Activated naive CD8-positive, alpha-beta T cell treated with anti-CD3 and anti-CD28 coated beads, Interleukin-2, amount 10 ng/mL, durations not matched to agents 7 days and 5 days (primary cell): ENCODE measurements around the gene MLST8. TPM values are rescaled to one million over a fixed set of nuclear protein-coding genes. Genes with fewer than 3 reads are reported as not detected.

ENCODE experiments used
- ATAC-seq: fragments of 150-1000 bp; cut with Tn5 transposase; one replicate; pipeline ENCODE4 v1.10.0; 2021; ENCODE audit warnings: low read depth, moderate library complexity
- POLR2A ChIA-PET: fragments of 350-600 bp; sonication (Branson Sonifier 250); formaldehyde crosslinking; loops from one replicate; lab custom pipeline; 2021; ENCODE audit warnings: antibody characterized with exemption; lab: Charles Lee
- DNase-seq: peaks from one replicate; pipeline ENCODE4 v3.0.0; 2021
- H3K27ac Mint-ChIP-seq: one replicate; pipeline ENCODE4 v1.8.0; 2022; ENCODE audit warnings: mild to moderate bottlenecking, mixed read lengths
- H3K27me3 Mint-ChIP-seq: one replicate; pipeline ENCODE4 v1.8.0; 2022; ENCODE audit warnings: mild to moderate bottlenecking, moderate library complexity, mixed read lengths
- H3K36me3 Mint-ChIP-seq: one replicate; pipeline ENCODE4 v1.8.0; 2021; ENCODE audit warnings: mild to moderate bottlenecking, mixed read lengths
- H3K4me1 Mint-ChIP-seq: one replicate; pipeline ENCODE4 v1.8.0; 2021; ENCODE audit warnings: mixed read lengths
- H3K4me3 Mint-ChIP-seq: one replicate; pipeline ENCODE4 v1.8.0; 2022; ENCODE audit warnings: mild to moderate bottlenecking, moderate library complexity, mixed read lengths
- H3K9me3 Mint-ChIP-seq: one replicate; pipeline ENCODE4 v1.8.0; 2021; ENCODE audit warnings: mixed read lengths
- total RNA-seq, 2 experiments: library from RNA; stranded (reverse); gene quantifications; one replicate each; pipeline ENCODE4 v1.2.3, GENCODE V29; 2021

The MLST8 gene
- total RNA-seq, 2 experiments from 2014 or later: 32.1 to 33.1 TPM

GRCh38 chr16:2210009-2210332 is 4.7 kb downstream of the MLST8 start:
- Mint-ChIP-seq H3K27ac (no peak overlapping the region), H3K9me3 (no peaks in the 10 kb centered on the region), H3K4me1 (peaks cover 26% of the 10 kb centered on the region), H3K27me3 (no peaks in the 10 kb centered on the region), H3K36me3 (peaks cover 8% of the 10 kb centered on the region), H3K4me3 (no peak overlapping the region)
- ATAC-seq (no peak), DNase-seq (no peak)
- POLR2A ChIA-PET: no interaction called here

- H3K36me3 Mint-ChIP-seq: peaks cover 8% of the 10 kb centered on the region
- POLR2A ChIA-PET: interaction anchor here (1.2 kb wide), 1 partner anchor 56 kb away, joined by 4 read pairs; the partner anchor contains the start of gene TRAF7
- H3K4me3 Mint-ChIP-seq: no peak within 1 kb of the TSS
- no peaks in the 10 kb centered on the region for H3K9me3 Mint-ChIP-seq
- no peak for DNase-seq
- peaks cover 26% of the 10 kb centered on the region for H3K4me1 Mint-ChIP-seq
- H3K27ac Mint-ChIP-seq: no peak within 1 kb of the TSS
- no peaks in the 10 kb centered on the region for H3K27me3 Mint-ChIP-seq
- ATAC-seq: no peak
Observed at GRCh38 chr16:2210386-2211365, 5.4 kb downstream of the MLST8 start, which contains the start of gene BRICD5. Gene BRICD5, minus strand, starts transcription at chr16:2210863. Its CDS starts 30 bp downstream, at chr16:2210833.

DNA sequence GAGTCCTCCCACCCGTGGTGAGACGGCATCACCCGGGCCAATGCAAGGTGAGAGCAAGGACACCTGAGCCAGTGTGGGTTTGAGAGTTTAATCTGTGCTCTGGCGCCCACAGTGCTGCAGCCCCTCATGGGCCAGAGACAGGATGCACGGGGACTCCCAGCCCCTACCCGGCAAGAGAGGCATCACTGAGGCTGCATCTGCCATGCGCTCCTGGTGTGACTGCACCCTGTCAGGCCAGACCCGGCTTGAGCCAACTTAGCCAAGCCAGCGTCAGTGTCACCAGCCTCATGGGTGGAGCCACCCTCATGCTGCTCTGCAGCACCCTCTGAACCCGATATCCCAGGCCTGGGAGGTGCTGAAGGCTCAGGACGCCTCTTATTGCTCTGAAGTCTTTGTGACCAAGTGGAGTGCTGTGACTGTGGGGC is 6.7 kb downstream of the MLST8 start:
- Mint-ChIP-seq H3K27ac (no peak overlapping the region), H3K36me3 (peaks cover 6% of the 10 kb centered on the region), H3K27me3 (no peaks in the 10 kb centered on the region), H3K4me3 (no peak overlapping the region), H3K4me1 (peaks cover 24% of the 10 kb centered on the region), H3K9me3 (no peaks in the 10 kb centered on the region)
- ATAC-seq (no peak), DNase-seq (no peak)
- POLR2A ChIA-PET: no interaction called here

DNA sequence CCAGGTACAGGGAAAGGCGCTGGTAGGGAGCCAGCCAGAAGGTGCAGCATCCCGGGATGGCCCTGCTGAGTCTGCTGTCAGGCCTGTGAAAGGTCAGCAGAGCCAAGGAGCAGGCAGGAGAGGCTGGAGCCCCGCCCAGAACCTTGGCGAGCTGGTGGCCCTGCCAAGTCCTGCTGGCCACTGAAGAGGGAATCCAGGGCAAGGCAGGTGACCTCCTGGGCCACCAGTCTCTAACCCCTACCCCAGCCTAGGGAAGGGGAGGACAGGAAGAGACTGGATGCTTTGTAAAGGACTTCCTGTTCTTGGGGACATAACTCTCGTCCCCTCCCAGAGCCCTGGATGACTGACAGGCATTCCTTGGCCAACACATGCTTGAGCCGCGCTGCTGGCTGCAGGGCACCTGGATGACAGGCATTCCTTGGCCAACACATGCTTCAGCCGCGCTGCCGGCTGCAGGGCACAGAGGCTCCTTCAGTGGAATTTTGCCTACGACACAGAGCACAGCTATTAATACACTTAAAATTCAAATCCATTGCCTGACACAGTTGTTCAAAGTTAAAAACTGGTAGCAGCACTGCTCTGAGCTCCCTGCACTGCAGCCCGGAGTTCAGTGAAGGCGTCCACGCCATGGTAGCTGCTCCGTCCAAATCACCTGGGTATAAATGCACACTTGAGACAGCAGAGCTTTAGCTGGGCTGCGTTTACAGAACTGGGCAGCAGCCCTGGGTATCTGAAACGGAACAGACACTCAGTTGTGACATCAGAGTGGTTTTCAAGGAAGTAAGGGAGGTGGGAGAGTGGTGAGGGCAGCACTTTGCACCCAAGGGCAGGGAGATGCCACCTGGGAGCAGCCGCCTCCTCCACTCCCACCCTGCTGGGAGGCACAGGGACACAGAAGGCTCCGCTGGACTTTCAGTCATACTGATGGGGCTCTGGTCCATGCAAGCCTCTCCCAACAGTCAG is 7.4 kb downstream of the MLST8 start:
- POLR2A ChIA-PET: no interaction called here

GRCh38 chr16:2213817-2214718 is 8.8 kb downstream of the MLST8 start:
- Mint-ChIP-seq H3K27me3 (no peaks in the 10 kb centered on the region), H3K36me3 (peaks cover 2% of the 10 kb centered on the region), H3K27ac (peak overlapping the region; percentile 62), H3K4me1 (peaks cover 18% of the 10 kb centered on the region), H3K9me3 (no peaks in the 10 kb centered on the region), H3K4me3 (peak overlapping the region; percentile 84)
- DNase-seq (no peak), ATAC-seq (no peak)
- POLR2A ChIA-PET: interaction anchor here (0.6 to 2.7 kb wide), 12 partner anchors 8 to 318 kb away, joined by 3 to 32 read pairs (median 4); partner anchors contain the start of genes E4F1, ECI1, MLST8 and MSRB1

More for the DNA sequence above, 7.4 kb downstream of the MLST8 start:
- Mint-ChIP-seq H3K36me3 (peaks cover 2% of the 10 kb centered on the region), H3K4me1 (peaks cover 20% of the 10 kb centered on the region), H3K27me3 (no peaks in the 10 kb centered on the region), H3K4me3 (peak overlapping the region; percentile 84), H3K9me3 (no peaks in the 10 kb centered on the region), H3K27ac (no peak overlapping the region)
- ATAC-seq (no peak), DNase-seq (no peak)

DNA sequence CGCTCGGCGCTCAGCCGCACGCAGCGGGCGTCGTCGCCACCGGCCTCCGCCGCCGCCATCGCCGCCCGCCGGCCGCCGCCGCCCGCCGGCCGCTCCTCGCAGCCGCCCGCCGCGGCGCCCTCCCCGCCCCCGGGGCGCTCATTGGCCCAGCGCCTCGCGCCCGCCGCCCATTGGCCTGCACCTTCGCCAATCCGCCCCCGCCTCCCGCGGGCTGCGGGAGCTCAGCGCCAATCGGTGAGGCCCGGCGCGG is 9.4 kb downstream of the MLST8 start, which contains the start of gene PGP:
Gene PGP (minus strand): TSS at position 122 of the 250 bp plus-strand sequence. CDS start 63 bp downstream, at position 59.
- POLR2A ChIA-PET: interaction anchor here (0.5 to 2.7 kb wide), 13 partner anchors 9 to 358 kb away, joined by 3 to 32 read pairs (median 4); partner anchors contain the start of genes E4F1, ECI1, MLST8 and TRAF7
- peak; percentile 96 for ATAC-seq
- H3K36me3 Mint-ChIP-seq: peaks cover 2% of the 10 kb centered on the region
- no peaks in the 10 kb centered on the region for H3K27me3 Mint-ChIP-seq
- H3K4me3 Mint-ChIP-seq: peak within 1 kb of the TSS; percentile 84
- DNase-seq: peak; percentile 100
- no peaks in the 10 kb centered on the region for H3K9me3 Mint-ChIP-seq
- peaks cover 18% of the 10 kb centered on the region for H3K4me1 Mint-ChIP-seq
- H3K27ac Mint-ChIP-seq: peak within 1 kb of the TSS; percentile 82

GRCh38 chr16:2216330-2216729 is 11.1 kb downstream of the MLST8 start:
- peak overlapping the region; percentile 84 for H3K4me3 Mint-ChIP-seq

GRCh38 chr16:2223221-2223941 is 18.1 kb downstream of the MLST8 start, which contains the start of gene E4F1:
Gene E4F1, plus strand, starts transcription at chr16:2223591. Its CDS starts 23 bp downstream, at chr16:2223614.
- DNase-seq: peak; percentile 99
- ATAC-seq: peak; percentile 97
- Mint-ChIP-seq H3K27ac (peak within 1 kb of the TSS; percentile 78), H3K27me3 (no peaks in the 10 kb centered on the region), H3K4me3 (peak within 1 kb of the TSS; percentile 82), H3K9me3 (no peaks in the 10 kb centered on the region), H3K4me1 (peaks cover 14% of the 10 kb centered on the region), H3K36me3 (no peaks in the 10 kb centered on the region)
- POLR2A ChIA-PET: interaction anchor here (0.5 to 1.7 kb wide), 6 partner anchors 7 to 259 kb away, joined by 3 to 8 read pairs (median 3); partner anchors contain the start of genes DNASE1L2, ECI1, PGP and RPS2

More at GRCh38 chr16:2216330-2216729, 11.1 kb downstream of the MLST8 start:
- H3K4me1 Mint-ChIP-seq: peaks cover 18% of the 10 kb centered on the region
- no peaks in the 10 kb centered on the region for H3K36me3 Mint-ChIP-seq
- DNase-seq (no peak), ATAC-seq (no peak)
- no peaks in the 10 kb centered on the region for H3K27me3 Mint-ChIP-seq
- H3K9me3 Mint-ChIP-seq: no peaks in the 10 kb centered on the region
- H3K27ac Mint-ChIP-seq: no peak overlapping the region
- POLR2A ChIA-PET: interaction anchor here (0.8 to 2.7 kb wide), 3 partner anchors 10 to 61 kb away, joined by 3 to 32 read pairs (median 4); partner anchors contain the start of genes MLST8 and TRAF7

DNA sequence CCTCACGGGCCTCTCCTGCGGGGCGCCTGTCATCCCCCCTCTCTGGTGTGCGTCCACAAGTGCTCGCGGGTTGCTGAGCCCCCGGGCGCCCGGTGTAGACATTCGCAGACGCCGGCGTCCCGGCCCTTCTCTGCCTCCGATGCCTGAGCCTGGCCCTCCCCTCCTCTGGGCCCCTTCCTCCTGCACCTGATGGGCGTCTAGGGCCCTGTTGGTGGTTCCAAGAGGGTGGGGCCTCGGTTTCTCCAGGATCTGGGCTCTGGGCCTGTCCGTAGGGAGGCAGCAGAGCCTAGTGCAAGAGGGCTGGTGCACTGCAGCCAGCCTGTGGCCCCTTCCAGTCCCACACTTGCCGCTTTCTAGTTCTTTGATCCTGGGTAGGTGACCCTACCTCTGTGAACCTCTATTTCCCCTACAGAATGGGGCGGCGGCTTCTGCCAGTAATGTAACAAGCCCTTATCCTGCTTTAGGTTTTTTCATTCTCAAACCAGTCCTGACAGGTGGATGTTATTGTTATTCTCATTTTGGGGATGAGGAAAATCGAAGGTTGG is 18.8 kb downstream of the MLST8 start:
- Mint-ChIP-seq H3K4me1 (peaks cover 14% of the 10 kb centered on the region), H3K27me3 (no peaks in the 10 kb centered on the region), H3K9me3 (no peaks in the 10 kb centered on the region), H3K4me3 (peak overlapping the region; percentile 82), H3K27ac (peak overlapping the region; percentile 77), H3K36me3 (no peaks in the 10 kb centered on the region)
- no peak for DNase-seq
- POLR2A ChIA-PET: interaction anchor here (1.3 to 1.7 kb wide), 2 partner anchors 9 to 12 kb away, joined by 3 to 8 read pairs; partner anchors contain the start of genes DNASE1L2 and PGP
- peak; percentile 21 for ATAC-seq

DNA sequence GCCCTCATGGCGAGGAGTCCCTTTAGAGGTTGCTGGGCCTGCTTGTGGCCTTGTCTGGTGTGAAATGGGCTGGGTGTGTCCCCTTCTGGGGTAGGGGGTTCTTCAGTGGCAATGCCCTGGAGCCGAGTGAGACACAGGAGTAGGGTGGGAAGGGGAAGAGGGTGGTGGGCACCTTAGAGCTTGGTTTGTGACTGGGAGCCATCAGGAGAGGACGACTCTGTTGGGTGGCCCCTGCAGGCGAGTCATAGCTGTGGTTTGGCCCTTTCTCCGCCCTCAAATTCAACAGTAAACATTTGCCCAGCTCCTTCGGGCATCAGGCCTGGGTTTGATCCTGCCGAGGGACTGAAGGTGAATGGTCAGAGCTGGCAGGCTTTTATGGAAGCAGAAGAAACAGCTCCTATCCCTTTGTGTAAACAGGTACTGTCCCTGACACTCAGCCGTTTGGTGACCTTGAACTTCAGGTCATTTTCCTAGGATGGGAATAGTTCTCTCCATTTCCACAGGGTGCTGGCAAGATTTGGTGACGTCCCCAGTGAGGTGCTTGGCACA is 21.1 kb downstream of the MLST8 start:
- Mint-ChIP-seq H3K9me3 (no peaks in the 10 kb centered on the region), H3K27ac (no peak overlapping the region), H3K27me3 (no peaks in the 10 kb centered on the region), H3K4me1 (peaks cover 14% of the 10 kb centered on the region), H3K36me3 (peaks cover 2% of the 10 kb centered on the region), H3K4me3 (no peak overlapping the region)
- POLR2A ChIA-PET: interaction anchor here (0.7 to 1.6 kb wide), 4 partner anchors 11 to 178 kb away, joined by 3 to 7 read pairs (median 5); partner anchors contain the start of genes NTHL1, PGP, TRAF7 and TSC2
- no peak for DNase-seq
- ATAC-seq: no peak

- no peak overlapping the region for H3K27ac Mint-ChIP-seq
- peaks cover 14% of the 10 kb centered on the region for H3K4me1 Mint-ChIP-seq
- no peaks in the 10 kb centered on the region for H3K27me3 Mint-ChIP-seq
- DNase-seq (no peak), ATAC-seq (no peak)
- H3K9me3 Mint-ChIP-seq: no peaks in the 10 kb centered on the region
- POLR2A ChIA-PET: interaction anchor here (1.2 to 1.6 kb wide), 2 partner anchors 12 to 179 kb away, joined by 3 to 7 read pairs; partner anchors contain the start of genes NTHL1, PGP and TSC2
- H3K4me3 Mint-ChIP-seq: no peak overlapping the region
- peaks cover 3% of the 10 kb centered on the region for H3K36me3 Mint-ChIP-seq
Observed at GRCh38 chr16:2226918-2227317, 21.7 kb downstream of the MLST8 start.
